Prostate gland (tissue), 2 donors: ENCODE data around the gene NUP58. TPM values are rescaled to one million over a fixed set of nuclear protein-coding genes. Genes with fewer than 3 reads are reported as not detected.

ENCODE experiments used
- DNase-seq: peaks from one replicate; pipeline ENCODE4 v3.0.0-alpha.2; 2019; ENCODE audit warnings: low spot score
- H3K27ac ChIP-seq, 2 donors: fragments of 200-600 bp; sonication (generic); 2 replicates each; pipeline ENCODE4 v1.5.1; 2017 to 2019
- H3K27me3 ChIP-seq: fragments of 200-600 bp; sonication (generic); replicated peaks from 2 replicates; pipeline ENCODE4 v1.5.1; 2019; ENCODE audit not compliant: insufficient read depth
- H3K36me3 ChIP-seq, 2 donors: fragments of 200-600 bp; sonication (generic); 1 replicate in 1 of 2; 2 replicates in 1 of 2; pipeline versions ENCODE4 v1.5.1 to v1.8.1; 2017 to 2019
- H3K4me1 ChIP-seq: fragments of 200-600 bp; sonication (generic); replicated peaks from 2 replicates; pipeline ENCODE4 v1.5.1; 2019
- H3K4me3 ChIP-seq, 2 donors: fragments of 200-600 bp; sonication (generic); 2 replicates each; pipeline ENCODE4 v1.5.1; 2017 to 2019
- H3K9me3 ChIP-seq: fragments of 200-600 bp; sonication (generic); 2 replicates; pipeline ENCODE4 v1.5.1; 2017
- CTCF ChIP-seq, 4 experiments: fragments of 200-600 bp in 2 of 4; fragments of 450-650 bp in 2 of 4; sonication (generic) in 2 of 4; IDR thresholded peaks; 1 replicate in 3 of 4; 2 replicates in 1 of 4; pipeline ENCODE4 v1.5.1; 2016 to 2019; ENCODE audit warnings: antibody characterized with exemption in 4 of 4, mild to moderate bottlenecking in 2 of 4, moderate library complexity in 2 of 4
- POLR2A ChIP-seq: fragments of 450-650 bp; IDR thresholded peaks from one replicate; pipeline ENCODE4 v1.6.1; 2016; ENCODE audit warnings: antibody characterized with exemption, mild to moderate bottlenecking
- POLR2AphosphoS5 ChIP-seq: sonication (generic); formaldehyde crosslinking; IDR thresholded peaks from one replicate; pipeline ENCODE4 v1.6.1; 2017; ENCODE audit warnings: antibody characterized with exemption
- WGBS: methylation state at CpG from one replicate; pipeline ENCODE4 v1.1.5; 2018; 5-methylcytosine and 5-hydroxymethylcytosine counted together
- intact Hi-C: fragments of 100-400 bp; cut with DNase I; formaldehyde crosslinking; loops from one replicate; pipeline ENCODE4 v1.14.2; 2022
- total RNA-seq, 2 donors: library from RNA; depleted of rRNA; stranded (reverse); fragments of >200 nt; gene quantifications; one replicate each; pipeline ENCODE4 v1.1.0, GENCODE V29; 2016

NUP58 gene
- total RNA-seq, 2 donors from 2014 or later, result 35.6 to 143 TPM

- Histone ChIP-seq H3K4me3 (no peak overlapping the region), H3K27me3 (no peaks in the 10 kb centered on the region), H3K27ac (no peak overlapping the region), H3K9me3 (no peaks in the 10 kb centered on the region), H3K36me3 (no peaks in the 10 kb centered on the region), H3K4me1 (no peaks in the 10 kb centered on the region)
- no peak for DNase-seq
- WGBS, result 82% methylated on average over 1 of the region's 1 CpG
- no peak for TF ChIP-seq POLR2A
- TF ChIP-seq POLR2AphosphoS5, result no peak
- no peak for TF ChIP-seq CTCF (IDR thresholded peaks at IDR 0.05)
- intact Hi-C loops, result no loop called here
Measured at GRCh38 chr13:25319771-25320170, 18.3 kb downstream of the NUP58 start.

DNA sequence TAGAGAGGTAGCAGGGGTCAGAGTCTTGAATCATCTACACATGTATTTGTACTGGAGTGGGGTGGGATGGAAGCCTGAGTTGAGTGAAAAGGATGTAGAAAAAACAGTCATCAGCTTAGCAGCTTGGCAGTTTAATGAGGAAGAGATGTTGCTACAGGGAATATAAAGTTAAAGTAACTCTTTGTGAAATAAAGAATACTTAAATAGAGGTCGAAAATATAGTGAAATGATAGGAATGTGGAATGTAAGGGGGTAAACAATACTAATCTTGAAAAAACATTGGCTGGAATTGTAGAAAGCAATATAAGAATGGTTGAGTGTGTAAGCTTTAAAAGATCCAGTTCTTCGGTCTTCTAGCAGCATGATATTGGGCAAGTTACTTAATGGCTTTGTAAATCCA, 22.7 kb downstream of the NUP58 start:
- WGBS, result 55% methylated on average over 2 of the region's 2 CpGs
- H3K4me1 ChIP-seq, result no peaks in the 10 kb centered on the region
- intact Hi-C loops, result no loop called here
- DNase-seq, result no peak
- H3K27ac ChIP-seq, result no peak overlapping the region
- TF ChIP-seq POLR2AphosphoS5 (no peak), POLR2A (no peak), CTCF (IDR thresholded peaks at IDR 0.05) (no peak)
- H3K9me3 ChIP-seq, result no peaks in the 10 kb centered on the region
- no peaks in the 10 kb centered on the region for H3K27me3 ChIP-seq
- no peaks in the 10 kb centered on the region for H3K36me3 ChIP-seq
- no peak overlapping the region for H3K4me3 ChIP-seq

DNA sequence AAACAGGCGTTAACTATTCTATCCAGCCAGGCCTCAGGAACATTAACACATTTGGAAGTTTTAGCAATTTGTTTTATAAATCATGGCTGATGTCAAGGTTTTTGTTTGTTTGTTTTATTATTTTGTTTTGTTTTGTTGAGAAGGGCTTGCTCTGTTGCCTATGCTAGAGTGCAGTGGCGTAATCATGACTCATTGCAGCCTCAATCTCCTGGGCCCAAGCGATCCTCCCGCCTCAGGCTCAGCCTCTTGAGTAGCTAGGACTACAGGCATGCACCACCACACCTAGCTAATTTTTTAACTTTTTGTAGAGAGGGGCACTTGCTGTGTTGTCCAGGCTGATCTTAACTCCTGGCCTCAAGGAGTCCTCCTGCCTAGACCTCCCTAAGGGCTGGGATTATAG, 28.3 kb downstream of the NUP58 start:
- no peaks in the 10 kb centered on the region for H3K27me3 ChIP-seq
- no peak overlapping the region for H3K4me3 ChIP-seq
- 95% methylated on average over 4 of the region's 4 CpGs for WGBS
- H3K27ac ChIP-seq, result no peak overlapping the region
- TF ChIP-seq POLR2A (no peak), CTCF (IDR thresholded peaks at IDR 0.05) (no peak), POLR2AphosphoS5 (no peak)
- DNase-seq, result no peak
- intact Hi-C loops, result no loop called here
- H3K4me1 ChIP-seq, result no peaks in the 10 kb centered on the region
- H3K36me3 ChIP-seq, result peaks cover 0 to 9% of the 10 kb centered on the region in 2 donors
- no peaks in the 10 kb centered on the region for H3K9me3 ChIP-seq

- peaks cover 0 to 9% of the 10 kb centered on the region in 2 donors for H3K36me3 ChIP-seq
- H3K4me1 ChIP-seq, result no peaks in the 10 kb centered on the region
- 90% methylated on average over 1 of the region's 1 CpG for WGBS
Measured at GRCh38 chr13:25330541-25330940, 29.1 kb downstream of the NUP58 start.

More at GRCh38 chr13:25330541-25330940, 29.1 kb downstream of the NUP58 start:
- H3K27me3 ChIP-seq, result no peaks in the 10 kb centered on the region
- TF ChIP-seq CTCF (IDR thresholded peaks at IDR 0.05) (no peak), POLR2A (no peak), POLR2AphosphoS5 (no peak)
- intact Hi-C loops, result no loop called here
- H3K27ac ChIP-seq, result no peak overlapping the region
- no peaks in the 10 kb centered on the region for H3K9me3 ChIP-seq
- H3K4me3 ChIP-seq, result no peak overlapping the region
- DNase-seq, result no peak
